HG03060 (cell line): Measurements from ENCODE around the gene FHIP1A.
"Not testable (repeated sequence)": the region's sequence is repeated elsewhere in the genome, so short reads cannot be mapped to it uniquely, and the experiment has no call there.

Experiments used
- ATAC-seq: cut with Tn5 transposase; IDR thresholded peaks from one replicate; pipeline ENCODE4 v1.9.1; 2021; ENCODE audit warnings: low read depth, moderate number of reproducible peaks; ENCODE audit not compliant: unreplicated experiment

FHIP1A gene

DNA sequence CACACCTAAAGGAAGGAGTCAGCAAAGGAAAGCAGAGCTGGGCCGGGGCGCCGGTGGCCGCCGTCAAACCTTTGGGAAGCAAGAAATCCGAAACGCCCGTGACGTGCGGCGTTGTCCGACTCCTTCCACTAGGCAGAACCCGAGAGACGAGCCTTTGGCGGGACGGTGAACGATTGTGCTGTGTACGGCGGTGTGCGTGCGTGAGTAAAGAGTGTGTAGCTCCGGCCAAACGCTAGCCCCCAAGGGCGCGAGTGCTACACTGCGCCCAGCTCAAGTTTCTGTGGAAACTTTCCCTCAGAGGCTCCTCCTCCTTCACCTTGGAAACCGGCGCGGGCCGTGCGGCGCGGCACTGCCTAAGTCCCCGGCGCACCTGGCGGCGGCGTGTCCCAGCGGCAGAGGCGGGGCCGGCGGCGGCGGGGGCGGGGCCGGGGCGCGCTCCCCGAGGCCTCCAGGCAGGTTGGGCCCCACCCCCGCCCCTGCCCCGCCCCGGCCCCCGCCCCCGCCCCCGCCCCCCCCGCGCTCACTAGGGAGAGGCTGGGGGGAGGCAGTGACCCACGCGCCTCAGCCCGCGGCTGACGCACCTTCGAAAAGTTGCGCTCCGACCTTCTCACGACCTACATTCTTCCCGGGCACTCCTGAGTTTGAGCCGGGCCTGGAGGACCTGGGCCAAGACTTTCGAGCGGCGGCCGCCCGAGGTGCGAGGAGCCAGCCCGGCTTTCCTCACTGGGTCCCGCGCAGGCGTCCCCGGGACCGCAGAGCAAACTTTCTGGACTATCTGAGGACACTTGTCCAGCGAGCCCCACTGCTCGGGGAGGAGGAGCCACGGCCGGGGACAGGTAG, at the start of gene FHIP1A:
Gene FHIP1A (plus strand): TSS at position 547 of the 840 bp plus-strand sequence. CDS start 157,084 bp downstream, outside the sequence.
- ATAC-seq, result peak; percentile 60

DNA sequence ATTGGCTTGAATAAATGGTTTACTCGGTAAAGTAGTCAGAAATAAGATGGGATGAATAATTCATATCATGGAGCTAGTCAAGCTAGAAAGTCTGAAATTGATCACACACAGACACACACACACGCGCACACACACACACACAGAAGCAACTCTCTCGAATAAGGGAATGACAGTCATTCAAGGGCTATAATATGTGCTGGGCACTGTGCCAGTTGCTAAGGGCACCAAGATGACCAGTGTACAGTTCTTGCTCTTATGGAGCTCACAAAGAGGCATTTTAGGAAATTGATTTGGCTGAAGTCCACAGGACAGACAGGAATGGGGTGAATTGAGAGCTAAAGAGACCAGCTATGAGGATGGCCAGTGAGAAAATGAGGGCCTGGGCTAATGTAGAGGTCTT, 49.4 kb upstream of the FHIP1A start:
- ATAC-seq, result no peak

DNA sequence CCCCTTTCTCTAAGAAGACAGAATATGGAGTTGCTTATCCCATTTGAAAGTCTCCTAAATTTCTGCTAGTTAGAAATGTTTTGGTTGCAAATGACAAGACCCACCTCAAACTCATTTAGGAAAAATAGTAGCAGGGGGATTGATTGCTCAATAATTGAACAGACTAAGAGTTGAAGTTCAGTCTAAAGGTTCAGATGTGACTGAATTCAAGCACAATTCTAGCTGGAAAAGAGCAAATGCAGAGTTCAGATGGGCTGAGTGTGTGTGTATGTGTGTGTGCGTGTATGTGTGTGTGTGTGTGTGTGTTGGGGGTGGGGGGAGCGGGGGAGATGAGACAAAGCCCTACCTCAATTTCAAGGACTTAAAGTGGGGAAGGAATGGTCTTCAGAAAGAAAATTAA, 47.9 kb upstream of the FHIP1A start:
- no peak for ATAC-seq

DNA sequence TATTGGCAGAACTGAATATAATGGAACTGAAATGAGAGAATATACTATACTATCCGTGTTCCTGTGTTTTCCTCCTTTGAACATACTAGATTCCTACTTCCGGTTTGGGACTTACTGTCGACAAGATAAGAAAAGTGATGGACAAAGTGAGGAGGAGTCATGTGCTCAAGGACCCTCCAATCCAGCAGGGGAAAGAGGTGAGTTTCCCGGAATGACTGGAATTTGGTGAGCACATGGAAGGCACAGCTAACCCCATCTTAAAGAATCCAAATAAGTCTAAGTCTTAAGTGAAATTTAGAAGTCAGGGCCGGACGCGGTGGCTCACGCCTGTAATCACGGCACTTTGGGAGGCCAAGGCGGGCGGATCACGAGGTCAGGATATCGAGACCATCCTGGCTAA, 47.0 kb upstream of the FHIP1A start:
- ATAC-seq, result no peak

DNA sequence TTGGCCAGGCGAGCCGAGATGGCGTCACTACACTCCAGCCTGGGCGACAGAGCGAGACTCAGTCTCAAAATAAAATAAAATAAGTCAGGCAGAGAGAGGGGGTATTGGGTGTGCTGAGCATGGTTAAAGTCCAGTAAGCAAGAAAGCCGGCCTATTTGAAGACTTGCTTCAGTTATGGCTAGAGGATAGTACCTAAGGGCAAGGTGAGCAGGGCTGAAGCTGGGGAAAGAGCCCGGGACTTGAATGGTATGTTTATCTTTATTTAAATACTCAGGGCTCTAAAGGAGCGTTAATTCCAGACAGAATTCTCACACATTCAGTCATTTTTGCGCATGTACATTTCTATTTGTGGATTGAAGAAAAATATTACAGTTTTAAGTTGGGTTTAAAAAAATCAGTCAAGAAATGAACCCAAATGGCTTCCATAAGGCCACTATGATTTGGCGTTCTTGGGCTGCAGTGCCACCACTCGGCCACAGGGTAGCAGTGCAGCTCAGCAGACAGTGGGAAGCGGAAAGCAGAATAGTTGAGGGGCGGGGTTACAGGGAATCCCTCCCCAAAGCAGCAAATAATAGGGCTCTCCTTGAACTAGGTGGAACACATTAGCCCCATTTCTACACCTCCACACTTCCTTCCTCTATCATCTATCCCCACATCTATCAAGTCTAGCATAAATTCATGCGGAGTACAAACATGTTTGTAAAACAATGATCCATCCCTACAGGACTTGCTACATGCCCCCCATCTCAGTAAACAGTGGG, 46.4 kb upstream of the FHIP1A start:
- peak; percentile 79 for ATAC-seq

DNA sequence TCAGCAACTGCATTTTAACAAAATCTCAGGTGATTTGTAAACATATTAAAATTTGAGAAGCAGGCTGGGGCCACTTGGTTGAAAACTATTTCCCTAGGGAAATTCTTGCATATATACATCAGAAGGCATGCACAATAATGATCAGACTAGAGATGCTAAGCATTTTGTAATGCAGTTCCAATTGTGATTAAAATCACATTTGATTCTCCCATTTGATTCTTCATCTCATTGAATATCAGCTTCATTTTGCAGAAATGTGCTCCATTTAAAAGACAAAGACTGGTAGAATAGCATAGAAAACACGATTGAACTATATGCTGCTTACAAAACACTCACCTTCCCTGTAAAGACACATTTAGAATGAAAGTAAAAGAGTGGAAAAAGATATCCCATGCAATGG, 32.4 kb upstream of the FHIP1A start:
- ATAC-seq, result no peak

DNA sequence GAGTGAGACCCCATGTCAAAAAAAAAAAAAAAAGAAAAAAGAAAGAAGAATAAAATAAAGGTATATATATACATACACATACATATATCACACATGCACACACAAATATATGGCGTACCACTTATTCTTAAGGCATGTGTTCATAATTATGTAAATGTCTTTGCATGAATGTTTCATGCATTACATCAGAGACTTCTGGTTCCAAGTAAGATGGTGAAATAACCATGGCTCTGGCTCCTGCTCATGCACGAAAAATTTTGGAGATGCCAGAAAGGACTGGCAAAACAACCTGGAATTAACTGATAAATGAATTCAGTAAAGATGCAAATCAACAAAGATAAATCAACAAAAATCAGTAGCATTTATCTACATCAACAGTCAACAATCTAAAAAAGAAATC, 19.7 kb upstream of the FHIP1A start:
- ATAC-seq, result no peak

DNA sequence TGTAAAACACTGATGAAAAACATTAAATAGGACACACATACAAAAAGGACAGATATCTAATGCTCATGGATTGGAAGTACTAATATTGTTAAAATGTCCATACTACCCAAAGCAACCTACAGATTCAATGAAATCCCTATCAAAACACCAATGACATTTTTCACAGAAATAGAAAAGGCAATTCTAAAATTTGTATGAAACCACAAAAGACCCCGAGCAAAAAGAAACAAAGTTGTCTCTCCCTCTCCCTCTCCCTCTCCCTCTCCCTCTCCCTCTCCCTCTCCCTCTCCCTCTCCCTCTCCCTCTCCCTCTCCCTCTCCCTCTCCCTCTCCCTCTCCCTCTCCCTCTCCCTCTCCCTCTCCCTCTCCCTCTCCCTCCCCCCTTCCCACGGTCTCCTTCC, 19.2 kb upstream of the FHIP1A start:
- ATAC-seq, result not testable (repeated sequence)

DNA sequence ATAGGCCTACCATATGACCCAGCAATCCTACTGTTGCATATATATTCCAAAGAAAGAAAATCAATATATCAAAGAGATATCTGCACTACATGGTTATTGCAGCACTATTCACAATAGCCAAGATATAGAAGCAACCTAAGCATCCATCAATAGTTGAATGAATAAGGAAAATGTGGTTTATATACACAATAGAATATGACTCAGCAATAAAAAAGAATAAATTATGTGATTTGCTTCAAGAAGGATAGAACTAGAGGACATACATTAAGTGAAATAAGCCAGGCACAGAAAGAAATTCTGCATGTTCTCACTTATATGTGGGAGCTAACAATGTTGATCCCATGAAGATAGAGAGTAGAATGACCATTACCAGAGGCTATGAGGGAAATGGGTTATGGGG, 13.1 kb upstream of the FHIP1A start:
- no peak for ATAC-seq

DNA sequence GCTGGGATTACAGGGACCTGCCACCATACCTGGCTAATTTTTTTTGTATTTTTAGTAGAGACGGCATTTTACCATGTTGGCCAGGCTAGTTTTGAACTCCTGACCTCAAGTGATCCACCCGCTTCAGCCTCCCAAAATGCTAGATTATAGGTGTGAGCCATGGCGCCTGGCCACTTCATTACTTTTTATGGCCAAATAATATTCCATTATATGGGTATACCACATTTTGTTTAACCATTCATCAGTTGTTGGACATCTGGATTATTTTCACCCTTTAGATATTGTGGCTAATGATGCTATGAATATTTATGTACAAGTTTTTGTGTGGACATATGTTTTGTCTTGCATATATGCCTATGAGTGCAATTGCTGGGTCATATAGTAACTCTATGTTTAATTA, 8.6 kb upstream of the FHIP1A start:
- no peak for ATAC-seq

DNA sequence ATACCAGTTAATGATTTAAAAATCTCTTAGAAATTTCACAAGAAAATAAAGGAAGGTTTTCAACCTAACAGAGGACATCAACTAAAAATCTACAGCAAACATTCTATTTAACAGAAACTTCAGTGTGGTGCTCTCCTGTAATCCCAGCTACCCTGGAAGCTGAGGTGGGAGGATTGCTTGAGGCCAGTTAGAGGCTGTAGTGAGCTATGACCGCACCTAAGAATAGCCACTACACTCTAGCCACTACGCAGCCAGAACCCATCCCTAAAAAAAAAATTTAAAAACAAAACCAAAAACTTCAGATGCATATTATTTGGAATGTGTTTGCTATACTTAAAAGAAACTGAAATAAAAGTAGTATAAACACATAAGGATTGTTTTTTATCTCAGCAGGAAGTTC, 7.2 kb upstream of the FHIP1A start:
- ATAC-seq, result no peak

DNA sequence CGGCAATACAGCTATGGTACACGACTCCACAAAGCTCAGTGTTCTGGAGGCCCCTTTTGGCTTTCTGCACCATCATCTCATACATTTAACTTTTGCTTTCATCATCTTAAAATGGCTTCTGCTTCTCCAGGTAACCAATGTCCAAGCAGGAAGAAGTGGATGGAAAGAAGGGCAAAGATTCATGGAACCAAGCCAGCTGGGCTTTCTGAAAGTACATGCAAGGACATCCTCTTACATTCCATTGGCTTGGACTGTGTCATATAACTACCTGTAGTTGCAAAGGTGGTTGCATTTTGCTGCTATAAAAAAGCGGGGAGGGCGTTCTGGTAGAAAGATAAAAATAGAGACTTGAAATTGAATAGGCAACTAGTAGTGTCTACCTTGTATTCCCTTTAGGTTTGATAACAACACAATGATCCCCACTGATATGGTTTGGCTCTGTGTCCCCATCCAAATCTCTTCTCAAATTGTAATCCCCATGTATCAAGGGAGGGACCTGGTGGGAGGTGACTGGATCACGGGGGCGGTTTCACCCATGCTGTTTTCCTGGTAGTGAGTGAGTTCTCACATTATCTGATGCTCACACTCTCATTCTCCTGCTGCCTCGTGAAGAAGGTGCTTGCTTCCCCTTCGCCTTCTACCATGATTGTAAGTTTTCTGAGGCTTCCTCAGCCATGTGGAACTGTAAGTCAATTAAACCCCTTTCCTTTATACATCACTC, 6.7 kb upstream of the FHIP1A start:
- ATAC-seq, result no peak

DNA sequence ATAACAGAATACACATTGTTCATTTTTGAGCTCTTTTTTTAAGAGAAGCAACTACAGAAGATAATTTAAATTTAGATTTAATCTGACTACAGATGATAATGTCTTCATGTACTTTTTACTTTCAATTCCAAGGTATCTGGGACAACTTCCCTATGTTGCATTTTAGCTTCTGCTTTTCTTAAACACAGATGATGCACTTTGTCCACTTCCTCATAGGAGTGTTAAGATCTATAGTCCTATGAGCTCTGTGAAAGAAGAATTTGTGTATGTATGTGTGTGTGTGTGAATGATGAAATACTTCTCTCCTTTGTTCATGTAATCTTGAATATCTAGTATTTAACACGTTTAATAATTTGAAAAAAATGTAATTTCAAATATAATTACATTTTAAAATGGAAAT, 5.3 kb upstream of the FHIP1A start:
- no peak for ATAC-seq

DNA sequence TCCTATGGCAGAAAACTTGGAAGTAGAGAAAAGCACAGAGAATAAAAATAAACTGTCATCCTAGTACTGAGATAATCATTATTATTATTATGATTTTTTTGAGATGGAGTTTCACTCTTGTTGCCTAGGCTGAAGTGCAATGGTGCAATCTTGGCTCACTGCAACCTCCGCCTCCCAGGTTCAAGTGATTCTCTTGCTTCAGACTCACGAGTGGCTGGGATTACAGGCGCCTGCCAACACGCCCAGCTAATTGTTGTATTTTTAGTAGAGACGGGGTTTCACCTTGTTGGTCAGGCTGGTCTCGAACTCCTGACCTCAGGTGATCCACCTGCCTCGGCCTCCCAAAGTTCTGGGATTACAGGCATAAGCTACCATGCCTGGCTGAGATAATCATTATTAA, 4.2 kb upstream of the FHIP1A start:
- ATAC-seq, result not testable (repeated sequence)

DNA sequence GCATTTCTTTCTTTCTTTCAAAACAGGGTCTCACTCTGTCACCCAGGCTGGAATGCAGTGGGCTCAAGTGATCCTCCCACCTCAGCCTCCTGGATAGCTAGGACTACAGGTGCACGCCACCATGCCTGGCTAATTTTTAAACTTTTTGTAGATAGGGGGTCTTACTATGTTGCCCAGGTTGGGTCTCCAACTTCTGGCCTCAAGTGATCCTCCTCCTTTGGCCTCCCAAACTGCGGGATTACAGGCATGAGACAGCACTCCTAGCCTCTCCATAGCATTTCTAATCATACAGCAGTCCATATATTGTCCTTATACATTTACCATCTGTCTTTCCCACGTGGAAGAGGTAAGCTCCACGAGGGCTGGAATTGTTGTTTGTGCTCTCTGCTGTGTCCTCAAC, 2.0 kb upstream of the FHIP1A start:
- no peak for ATAC-seq

DNA sequence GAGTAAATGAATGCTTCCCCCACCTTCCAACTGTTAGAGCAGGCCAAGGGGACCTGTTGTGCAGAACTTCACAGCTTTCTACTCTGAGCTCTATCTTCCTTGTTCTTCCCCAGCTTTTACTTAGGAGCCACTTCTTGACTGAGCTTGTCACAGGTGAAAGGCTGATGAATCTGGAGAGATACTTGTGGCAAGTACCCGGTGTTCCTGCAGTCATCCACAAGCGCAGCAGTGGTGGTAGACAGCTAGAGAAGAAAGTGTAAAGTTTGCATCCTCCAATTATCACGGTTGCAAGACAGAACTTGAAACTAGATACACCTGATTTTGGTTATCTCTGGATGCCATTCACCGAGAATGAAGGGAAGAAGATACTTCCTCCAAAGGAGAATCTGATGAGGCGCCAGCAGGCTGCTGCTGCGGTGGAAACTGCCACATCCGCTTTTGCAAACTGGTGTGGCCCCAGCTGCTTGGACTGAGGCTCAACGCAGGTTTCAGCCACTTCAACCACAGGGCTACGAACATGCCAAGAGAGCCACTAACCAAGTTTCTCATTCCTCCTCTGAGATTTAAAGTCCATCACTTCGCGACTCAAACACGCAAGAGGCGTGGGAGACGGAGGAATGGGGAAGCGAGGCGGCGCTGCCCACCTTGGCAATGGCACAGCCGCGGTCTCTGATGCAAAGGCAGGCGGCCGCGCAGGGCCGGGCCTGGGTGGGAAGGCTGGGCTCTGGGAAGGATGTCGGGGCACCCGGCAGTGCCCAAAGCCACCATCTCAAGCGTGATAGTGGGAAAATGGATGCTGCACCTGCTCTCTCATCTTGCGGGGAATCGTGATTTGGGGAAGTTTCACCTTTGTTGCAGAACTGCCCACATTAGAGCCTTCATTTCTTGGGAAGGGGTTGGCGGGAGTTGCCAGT, 1.3 kb upstream of the FHIP1A start:
- peak; percentile 85 for ATAC-seq

DNA sequence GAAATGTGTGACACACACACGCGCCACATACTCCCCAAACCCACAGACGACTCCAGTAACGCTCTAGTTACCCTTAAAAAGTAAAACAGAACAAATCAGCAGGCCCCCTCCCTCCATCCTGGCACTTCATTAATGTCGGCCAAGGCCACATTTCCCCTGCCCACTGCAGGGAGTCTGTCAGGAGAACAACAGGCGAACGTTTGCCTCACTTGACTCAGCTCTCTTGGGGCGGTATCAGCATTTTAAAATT, 671 bp upstream of the FHIP1A start:
- ATAC-seq, result no peak

DNA sequence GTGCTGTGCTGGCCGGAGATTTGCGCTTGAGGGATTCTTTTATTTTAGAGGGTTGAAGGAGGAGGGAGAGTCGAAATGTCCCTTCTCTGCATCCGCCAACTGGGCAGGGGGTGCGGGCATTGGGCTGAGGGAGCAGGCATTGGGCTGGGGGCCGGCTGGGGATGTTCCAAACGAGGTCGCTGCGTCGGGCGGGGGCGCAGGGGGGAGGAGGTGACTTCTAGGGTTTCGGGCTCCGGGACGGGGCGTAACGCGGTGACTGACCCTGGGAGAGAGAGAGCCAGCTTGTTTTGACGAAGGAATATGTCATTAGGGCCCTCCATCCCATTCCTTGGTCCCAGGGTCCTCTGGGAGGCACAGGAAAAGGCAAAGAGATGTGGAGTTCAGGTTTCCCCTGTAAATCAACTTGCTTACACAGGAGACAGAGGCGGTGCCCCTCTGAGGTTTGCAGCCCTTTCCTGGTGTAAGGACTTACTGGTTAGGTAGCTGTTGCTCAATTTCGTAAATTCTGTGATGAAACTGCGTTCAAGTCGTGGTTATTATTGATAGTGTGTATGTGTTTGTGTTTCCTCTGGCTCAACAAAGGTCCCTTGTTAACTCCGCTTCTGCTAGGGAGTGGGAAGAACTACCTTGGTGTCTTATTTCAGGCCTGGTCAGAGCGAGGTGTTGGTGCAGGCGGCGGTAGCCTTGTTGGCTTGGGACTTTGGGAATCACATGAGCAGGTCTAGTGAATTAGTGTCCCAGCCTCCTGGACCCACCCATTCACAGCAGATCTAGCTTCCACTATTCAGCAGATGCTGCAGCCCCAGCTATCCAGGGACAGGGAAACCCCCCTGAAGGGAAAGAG, 716 bp downstream of the FHIP1A start:
- no peak for ATAC-seq

DNA sequence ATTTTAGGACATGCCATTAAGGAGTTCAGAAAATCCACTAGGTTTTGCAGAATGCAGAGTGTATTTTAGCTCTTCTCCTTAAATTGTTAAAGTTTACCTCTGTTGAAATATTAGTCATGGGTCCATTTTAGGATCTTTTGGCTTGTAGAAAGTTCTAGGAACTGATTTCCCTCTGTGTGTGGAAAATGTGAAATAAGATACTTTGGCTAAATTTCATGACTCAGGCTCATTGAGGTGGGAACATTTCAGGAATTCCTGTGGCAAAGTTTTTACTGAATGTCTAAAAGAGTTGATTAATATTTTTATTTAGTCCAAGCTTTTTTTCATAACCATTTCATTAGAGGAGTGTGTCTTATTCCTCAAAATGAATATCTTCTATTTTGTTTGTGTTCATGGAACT, 7.0 kb downstream of the FHIP1A start:
- no peak for ATAC-seq

DNA sequence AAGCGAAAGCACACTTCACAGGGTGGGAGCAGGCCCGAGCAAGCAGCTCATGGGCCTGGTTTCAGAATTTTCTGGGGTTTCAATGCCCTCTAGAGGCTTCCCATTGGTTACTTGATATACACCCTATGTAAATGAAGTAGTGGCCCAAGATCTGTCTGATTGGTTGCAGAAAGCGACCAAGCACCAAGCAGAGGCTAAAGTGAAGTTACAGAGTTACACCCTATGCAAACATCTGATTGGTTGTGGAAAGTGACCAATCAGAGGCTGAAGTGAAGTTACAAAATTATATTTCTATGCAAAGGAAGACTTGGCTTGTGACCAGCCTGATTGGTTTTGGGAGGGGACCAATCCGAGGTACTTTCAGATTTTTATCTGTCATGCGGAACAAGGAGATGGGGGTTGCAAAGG, 8.2 kb downstream of the FHIP1A start:
- no peak for ATAC-seq
